NOMO-1 (cell line): ENCODE data around the gene LHX3.

Source experiments
- DNase-seq, 2 experiments: peaks; one replicate each; lab custom pipeline; 2025; ENCODE audit not compliant: unreplicated experiment in 2 of 2; lab: John Stamatoyannopoulos, UW

The LHX3 gene

DNA sequence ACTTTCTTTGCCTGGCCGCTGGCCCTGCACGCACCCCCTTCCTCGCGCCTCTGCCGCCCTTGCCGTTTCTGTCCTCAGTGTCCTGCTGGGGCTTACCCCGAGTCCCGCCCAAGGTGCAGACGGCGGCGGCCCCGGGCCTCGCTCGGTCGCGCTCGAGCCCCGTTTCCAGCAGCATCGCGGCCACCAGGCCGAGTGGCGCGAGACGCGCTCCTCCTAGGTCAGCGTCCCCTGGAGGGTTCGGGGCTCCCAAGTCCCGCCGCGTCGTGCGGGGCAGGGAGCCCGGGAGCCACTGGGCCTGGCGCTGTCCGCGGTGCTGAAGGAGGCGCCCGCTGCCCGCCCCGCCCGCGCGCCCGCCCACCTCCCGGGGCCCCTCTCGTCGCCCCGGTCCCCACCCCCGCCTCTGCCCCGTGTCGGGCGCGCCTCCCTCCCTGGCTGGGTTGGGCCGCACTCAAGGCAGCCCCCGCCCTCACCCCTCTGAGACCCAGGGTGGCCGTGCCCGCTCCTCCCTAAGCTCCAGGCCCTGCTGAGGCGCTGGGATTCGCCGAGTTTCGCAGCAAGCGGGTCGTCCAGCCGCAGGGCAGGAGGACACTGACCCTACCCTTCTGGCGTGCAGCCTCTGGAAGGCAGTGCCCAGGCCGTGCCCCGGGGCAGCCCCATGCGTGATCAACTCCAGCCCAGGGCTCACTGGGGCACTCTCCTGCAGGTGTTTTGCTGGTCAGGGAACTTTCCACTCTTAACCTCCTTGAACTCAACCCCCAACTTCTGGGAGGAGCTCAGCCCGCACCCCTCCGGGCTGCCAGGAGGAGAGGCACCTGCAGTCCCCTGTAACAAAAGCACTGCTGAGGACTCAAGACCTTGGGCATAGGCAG, at the start of gene LHX3:
LHX3 (minus strand) TSS at position 291 of the 869 bp plus-strand sequence; CDS start at position 175, 116 bp downstream.
- DNase-seq = peak in 1 of 2 experiments; percentile 25

DNA sequence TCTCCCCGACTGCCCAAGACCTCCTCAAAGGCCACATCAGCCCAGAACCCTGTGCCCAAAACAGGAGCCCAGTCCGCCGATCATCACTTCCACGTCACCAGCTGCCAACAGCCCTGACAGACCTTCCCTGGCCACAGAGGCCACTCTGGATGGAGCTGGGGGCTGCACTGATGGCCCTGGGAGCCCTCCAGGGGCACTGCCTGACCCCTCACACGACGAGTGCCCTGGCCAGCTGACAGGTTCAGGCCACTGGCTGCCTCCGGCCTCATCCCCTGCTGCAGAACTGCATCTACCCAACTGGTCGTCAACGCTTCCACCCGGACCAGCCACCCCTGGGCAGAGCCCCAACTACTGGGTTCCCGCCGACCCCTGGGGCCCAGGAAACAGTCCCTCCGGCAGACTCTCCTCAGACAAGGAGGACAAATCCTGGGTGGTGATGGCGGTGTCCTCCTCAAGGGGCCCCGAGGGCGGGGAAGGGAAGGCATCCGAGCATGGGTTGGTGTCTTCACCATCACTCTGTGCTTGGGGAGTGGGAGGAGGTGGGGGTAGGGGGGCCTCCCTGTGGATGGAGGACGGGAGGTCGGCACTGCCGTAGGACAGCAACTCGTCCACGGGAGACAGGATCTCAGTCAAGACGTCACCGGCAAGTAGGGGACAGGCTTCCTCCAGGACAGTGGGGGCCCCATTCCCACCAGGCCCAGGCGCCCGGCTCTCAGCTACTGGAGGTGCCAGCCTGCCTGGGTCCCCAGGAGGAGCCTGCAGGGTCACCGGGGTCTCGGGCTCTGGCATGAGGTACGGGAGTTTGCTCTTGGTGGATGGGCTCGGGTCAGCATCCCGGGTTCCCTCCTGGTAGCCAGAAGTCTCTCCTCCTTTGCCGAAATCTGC, 48.6 kb upstream of the LHX3 start:
- no peak for DNase-seq

DNA sequence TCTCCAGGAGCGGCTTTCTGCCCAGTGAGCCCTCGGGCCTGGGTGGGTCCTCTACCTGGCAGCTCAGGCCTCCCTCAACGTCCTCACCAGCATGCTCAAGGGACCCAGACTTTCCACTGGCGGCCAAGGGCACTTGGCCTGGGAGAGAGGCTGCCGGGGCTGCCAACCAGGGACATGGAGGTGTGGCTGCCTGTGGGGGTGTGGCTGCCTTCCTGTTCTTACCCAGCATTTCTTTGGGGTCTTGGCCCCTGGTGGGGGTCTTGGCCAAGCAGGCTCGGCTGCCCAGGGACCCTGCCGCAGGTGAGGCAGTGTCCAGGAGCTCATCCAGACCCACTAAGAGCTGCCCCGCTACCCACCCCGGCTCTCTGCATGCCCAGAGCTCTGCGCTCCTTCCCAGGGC, 47.9 kb upstream of the LHX3 start:
- no peak for DNase-seq

DNA sequence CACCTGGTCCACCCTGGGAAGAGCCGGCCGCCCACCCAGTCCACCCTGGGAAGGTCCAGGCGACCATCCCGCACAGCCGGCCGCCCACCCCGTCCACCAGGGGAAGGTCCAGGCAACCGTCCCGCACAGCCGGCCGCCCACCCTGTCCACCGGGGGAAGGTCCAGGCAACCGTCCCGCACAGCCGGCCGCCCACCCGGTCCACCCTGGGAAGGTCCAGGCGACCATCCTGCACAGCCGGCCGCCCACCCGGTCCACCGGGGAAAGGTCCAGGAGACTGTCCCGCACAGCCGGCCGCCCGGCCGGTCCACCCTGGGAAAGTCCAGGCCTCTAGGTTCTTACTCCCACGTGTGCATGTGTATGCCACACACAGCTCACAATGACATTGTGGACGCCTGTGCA, 47.4 kb upstream of the LHX3 start:
- no peak for DNase-seq

DNA sequence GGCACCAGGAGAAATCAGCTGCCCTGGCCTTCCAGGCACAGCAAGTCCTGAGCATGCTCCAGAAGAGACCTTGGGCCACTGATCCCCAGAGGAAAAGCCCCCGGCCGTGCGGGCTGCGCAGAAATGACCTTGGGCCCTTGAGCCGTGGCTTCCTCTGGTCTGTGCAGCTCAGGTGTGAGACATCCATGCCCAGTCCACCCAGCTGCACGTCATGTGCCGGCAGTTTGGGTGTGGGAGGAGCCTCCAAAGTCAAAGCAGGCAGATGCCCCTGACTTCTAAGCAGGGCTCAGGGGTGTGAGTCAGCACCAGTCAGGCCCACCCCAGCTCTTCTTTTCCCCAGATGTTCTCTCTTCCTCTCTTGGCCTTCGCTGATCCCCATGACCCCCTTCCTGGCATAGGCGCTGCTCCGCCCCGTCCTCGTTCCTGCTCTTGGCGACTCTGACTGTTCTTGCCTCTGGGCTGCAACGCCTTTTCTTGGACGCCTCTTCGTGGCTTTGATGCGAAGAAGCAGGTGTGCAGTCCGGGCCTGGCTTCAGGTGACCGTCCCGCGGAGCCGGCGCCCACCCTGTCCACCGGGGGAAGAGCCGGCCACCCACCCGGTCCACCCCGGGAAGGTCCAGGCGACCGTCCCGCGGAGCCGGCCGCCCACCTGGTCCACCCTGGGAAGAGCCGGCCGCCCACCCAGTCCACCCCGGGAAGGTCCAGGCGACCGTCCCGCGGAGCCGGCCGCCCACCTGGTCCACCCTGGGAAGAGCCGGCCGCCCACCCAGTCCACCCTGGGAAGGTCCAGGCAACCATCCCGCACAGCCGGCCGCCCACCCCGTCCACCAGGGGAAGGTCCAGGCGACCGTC, 46.6 kb upstream of the LHX3 start:
- DNase-seq = no peak

DNA sequence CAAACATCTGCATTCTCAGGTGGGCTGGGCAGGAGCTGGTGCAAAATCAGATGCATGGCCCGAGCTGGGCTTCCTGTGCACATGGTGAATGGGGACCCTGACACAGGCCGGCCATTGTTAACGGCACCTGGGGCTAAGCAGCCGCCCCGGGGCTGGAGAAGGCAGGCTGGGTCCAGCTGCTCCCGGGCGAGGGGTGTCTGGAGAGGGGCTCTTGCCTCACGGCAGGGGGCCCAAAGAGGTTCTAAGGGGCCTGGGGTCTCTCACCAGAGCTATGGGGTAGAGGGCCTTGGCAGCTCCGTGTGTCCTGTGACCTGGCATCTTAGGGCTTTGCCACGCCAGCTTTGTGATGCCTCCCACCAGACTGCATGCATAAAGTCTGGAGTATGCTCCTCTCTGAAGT, 45.7 kb upstream of the LHX3 start:
- no peak for DNase-seq

DNA sequence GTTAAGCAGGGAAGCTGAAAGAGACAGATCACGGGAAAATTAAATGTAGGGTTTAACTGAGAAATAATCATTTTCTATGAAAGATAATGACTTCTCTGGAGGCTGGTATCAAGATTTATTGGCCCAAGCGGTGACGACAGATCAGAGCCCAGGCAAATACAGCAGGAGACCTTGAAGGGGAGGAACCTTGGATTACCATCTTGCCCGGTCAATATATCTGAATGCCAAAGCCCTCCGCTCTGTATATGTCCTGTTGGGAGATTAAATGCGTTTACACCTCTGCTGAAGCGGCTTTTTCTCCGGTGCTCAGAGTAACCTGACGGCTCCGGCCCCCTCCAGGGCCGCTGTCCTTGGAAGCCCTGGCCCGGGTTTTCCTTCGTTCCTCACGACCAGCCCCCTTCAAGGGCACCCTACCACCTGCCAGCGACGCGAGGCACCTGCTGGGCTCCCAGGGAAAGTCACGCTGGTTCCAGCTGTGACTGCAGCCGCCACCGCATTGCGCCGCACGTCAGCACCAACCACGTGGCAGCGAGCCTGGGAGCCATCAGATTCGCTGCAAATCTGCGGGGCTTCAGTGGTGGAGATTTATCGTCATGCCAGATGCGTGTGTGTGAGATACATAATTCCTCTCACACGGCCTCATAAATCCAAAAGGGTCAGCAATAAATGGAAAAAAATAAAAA, 45.1 kb upstream of the LHX3 start:
- no peak for DNase-seq

DNA sequence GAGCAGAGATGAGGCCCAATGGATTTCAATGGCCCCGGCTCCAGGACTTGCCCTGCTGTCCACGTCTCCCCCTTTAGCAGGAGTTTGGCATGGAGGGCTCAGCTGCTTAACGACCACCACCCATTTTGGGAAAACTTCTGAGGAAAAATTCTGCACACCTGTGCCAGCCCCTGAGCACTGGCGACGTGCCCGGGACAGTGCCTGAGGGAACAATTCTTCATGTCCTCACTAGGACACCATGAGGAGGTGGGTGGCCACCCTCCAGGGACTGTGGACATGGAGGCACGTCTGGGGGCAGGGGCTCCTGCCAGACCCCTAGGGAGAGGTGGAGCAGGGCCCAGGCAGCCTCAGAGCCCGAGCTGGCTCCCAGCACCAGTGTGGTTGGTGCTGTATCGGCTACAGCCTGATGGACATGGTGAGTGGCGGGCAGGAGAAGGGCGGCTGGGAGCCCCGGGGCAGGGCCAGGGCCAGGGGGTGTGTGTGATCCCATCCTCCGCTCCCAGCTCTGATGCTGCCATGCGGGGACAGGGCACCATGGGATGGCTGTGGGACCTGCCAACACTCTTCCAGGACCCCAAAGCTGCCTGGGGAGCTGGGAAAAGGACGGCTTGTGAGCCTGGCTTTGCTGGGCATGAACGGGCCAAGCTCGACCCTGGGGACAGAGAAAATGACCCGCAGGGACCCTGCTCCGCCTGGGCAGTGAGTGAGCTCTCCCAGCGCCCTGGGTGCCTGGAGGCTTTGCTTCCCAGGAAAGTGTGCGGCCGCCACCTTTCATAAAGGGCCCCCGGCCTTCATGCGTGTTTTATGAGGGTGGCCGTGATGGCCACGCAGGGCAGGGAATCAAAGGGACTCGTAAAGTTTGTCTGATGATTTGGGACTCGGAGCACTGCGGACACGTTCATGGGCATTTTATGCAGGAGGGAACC, 44.3 kb upstream of the LHX3 start:
- DNase-seq = no peak

DNA sequence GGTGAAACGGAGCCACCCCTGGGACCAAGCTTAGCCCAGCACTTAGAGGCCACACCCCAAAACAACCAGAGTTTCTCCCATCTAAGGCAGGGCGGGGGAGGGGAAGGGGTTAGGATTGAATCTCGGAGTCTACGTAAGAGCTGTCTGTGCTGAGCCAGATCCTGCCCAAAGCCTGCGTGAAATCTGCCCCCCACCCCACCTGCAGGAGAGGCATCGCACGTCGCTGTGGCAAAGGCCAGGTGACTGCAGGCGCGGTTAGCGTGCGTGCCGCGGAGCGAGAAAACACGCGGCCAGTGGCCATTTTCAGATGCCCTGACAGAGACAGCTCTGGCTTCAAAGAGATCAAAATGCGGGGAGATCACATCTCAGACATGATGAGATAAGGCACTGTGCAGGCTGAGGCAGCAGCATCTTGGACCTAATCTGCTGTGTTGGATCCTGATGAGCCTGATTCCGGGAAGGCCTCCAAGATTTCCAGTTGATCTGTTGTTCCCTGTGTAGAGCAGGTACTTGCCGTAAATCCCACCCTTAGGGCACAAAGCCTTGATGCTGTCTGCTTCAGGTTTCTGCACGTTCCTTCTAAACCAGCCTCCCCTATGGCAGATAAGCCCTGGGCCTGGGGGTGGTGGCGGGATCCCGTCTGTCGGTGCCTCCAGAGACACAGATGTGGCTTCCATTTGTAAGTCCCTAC, 43.2 kb upstream of the LHX3 start:
- no peak for DNase-seq

DNA sequence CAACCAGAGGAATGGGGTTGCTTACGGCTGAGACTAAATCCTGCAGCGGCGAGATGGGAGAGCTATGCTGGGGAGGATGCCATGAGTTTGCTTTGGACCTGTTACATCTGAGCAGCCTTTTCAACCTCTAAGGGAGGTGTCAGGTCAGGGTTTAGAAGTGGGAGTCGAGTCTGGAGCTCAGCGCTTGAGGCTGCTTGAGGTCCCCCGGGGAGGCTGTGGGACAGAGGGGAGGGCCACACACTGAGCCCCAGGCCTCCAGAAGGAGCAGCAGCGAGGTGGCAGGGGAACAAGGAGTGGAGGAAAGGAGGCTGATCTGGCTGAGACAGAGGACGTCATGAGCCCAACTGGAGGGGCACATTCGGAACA, 42.6 kb upstream of the LHX3 start:
- DNase-seq = no peak

DNA sequence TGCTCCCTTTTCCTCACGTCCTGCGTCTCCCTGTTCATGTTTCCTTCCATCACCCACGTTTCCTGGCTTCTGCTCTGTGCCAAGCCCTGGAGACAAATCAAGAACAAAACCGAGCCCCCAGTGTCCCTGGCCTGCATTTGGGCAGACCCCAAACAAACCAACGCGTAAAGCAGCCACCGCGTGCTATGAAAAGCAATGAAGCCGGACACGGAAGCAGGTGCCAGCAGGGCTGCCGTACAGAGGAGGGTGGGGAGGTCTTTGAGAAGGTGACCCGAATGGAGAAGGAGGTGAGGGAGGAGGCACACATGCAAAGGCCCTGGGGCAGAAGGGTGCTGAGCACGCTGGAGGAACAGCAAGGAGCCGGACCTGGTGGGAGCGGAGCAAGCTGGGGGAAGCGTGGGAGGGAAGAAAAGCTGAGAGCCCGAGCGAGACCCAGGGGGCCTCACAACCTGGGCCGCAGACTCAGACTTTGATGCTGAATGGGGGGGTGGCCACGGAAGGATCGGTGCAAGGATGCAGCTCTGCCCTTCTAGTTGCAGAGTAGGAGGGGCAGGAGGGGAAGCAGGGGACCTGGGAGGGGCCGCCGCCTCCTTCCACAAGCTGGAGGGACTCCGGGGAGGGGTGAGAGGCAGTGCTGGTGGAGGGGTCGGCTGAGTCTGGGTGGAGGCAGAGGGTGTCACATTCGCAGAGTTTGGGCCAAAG, 42.1 kb upstream of the LHX3 start:
- DNase-seq = no peak

DNA sequence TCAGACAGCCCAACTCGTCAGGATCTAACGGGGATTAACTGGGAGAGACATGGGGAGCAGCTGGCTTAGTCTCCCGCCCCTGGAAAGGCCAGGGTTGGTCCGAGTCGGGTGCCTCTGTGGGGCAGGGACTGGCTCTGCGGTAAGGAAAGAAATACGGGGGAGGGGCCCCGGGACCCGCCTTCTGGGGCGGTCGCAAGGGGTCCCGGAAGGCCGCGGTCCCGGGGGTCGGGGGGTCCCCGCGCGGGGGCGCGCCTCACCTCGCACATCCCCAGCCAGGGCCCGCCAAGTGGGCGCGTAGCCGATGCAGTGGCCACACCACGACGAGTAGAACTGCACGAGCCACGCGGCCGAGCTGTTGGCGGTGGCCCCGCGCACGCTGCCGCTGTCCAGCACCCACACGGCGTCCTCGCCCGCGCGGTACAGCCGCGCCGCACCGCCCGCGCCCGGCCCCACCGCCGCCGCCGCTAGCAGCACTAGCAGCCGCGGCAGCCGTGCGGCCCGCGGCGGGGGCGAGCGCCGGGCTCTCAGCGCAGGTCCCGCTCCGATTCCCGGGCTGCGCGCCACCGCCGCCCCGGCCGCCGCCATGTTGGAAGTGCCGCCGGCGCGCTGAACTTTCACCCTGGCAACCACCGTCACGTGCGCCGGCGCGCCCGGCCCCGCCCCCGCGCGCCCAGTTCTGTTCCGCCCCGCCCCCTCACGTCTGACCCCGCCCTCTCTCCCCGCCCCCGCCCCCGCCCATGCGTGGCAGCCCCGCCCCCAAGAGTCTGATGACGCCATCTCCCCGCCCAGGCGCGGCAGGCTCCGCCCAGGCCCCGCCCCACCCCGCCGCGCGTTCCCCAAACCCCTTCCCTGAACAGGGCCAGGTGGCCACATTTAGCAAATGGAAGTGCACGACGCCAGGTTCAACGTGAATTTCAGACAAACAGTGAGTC, 40.6 kb upstream of the LHX3 start, which contains the start of gene QSOX2:
QSOX2 (minus strand) TSS at position 594 of the 932 bp plus-strand sequence; CDS start at position 585, 9 bp downstream.
- peak; percentile 77 to 90 for DNase-seq

DNA sequence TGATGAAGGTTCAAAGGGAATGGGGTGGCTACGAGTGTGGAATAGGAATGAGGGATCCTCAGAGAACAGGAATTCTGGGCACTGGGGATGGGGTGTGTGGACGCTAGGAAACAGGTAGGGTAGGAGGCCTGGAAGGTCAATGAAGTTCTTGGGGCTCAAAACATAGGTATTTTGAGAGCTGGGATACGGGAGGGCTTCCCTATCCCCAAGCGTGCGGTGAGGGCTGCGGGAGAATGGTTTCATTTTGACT, 40.0 kb upstream of the LHX3 start:
- DNase-seq = no peak

DNA sequence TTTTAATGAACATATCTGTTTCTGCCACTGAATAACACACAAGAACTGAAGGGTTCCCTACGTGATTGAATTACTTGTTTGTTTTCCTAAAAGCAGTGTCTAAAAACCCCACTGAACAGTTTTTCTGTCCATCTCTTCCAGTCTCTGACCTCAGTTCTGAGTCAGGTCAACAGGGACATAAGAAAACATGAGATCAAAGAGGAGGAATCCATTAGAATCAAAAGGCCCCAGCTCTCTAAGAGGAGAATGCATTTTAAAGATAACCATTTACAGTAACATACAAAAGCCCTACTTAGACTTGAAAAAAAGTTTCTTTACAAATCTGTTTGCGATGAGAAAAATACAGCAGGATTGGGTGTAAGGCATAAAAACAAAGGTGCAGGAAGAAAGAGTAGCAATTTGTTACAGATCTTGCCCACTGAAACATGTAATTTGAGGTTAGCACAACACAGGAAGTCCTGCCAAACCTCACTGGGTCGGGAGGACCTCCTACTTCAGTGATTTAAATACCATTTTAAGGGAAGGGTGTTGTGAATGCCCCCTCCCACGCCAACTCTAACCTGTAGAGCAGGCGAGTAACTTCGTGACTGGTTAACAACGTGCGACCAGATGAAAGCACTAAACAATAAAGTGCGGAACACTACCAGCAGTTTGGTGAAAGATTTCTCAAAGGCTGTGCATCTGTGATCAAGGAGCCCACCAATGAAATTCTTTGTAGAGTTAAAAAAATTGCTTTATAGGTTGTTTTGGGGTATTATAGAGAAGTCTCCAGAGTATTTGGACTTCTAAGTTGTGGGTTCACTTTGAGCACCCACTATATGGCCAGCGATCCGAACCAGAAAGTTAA, 39.4 kb upstream of the LHX3 start:
- DNase-seq = peak; percentile 21 to 64

DNA sequence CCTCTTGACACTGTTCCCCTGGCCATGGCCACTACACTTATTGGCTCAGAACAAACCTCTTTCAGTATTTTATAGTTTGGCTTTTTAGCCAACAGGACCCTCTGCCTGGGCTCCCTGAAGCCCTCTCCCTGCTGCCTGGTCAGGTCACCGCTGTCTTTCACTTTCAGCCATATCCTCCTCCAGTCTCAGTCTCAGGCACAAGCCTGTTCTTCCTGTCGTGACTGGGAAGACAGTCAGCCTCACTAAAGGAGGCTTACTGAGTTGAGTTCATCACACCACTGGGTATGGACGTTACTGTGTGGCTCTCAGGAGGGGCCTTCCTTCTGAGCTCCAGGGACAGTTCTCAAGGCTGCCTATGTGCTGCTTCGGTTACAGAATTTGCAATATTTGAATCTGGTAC, 38.7 kb upstream of the LHX3 start:
- no peak for DNase-seq

DNA sequence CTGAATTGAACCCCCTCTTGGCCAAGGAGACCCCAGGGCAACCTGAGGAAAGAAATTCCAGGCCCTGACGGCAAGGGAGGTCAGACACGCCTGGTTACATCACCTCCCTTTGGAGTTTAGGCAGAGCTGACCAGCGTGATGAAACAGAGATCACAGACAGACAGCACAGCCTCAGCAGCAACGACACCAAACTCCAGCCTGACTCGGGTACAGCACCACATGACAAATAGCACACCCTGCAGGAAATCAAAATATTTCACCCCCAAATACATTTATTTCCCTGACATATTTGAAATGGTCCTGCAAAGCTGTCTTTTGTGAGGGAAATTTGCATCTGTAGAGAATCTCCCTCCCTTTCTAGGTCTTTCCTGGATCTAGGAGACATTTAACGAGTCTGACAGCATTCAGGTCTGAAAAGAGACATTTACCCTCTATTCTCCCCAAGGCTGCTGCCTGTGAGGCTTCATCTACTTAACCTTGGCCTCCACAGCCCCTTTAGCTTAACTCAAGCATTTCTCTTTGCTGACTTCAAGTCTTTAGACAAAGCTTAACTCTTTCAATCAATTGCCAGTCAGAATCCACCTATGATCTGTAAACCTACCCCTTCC, 38.1 kb upstream of the LHX3 start:
- peak in 1 of 2 experiments; percentile 12 for DNase-seq
